NCI-H82 (cell line): ENCODE results near the gene OR10G3.

Source experiments
- DNase-seq: peaks from one replicate; lab custom pipeline; 2025; lab: John Stamatoyannopoulos, UW

The OR10G3 gene

DNA sequence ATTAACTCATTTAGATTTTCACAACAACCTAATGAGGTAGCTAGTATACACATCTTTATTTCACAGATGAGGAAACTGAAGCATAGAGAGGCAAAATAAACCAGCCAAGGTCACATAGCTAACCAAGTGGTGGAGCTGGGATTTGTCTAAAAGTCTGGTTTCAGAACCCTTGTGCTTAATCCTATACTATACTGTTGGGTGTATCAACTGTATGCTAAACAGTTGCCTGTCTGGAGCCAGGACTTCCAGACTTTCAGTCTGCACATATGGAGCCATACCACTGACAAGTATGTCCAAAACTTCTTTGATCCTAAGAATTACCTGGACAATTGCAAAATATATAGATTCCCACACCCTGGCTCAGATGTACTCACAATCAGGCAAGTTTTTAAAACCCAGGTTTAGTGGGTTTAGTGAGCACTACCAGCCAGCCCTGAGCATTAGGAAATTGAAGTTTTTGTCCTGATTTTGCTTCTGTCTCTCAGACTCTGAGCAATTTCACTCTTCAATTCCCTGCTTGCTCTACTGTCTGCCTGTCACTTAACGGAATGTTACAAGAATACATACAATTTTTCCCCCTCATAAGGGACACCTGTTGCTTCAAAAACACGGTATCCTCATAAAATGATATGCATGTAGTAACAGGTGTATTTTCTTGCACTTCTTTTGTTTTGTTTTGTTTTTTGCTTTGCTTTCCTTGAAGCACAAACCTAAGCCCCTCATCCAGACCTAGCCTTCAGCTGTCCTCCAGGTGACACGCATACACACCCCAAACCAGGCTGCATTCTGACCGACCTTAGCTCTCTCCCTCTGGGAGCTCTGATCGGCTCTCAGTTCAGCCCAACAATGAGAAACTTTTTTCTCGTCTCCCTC lies 44.1 kb downstream of the OR10G3 start:
- DNase-seq, result no peak

DNA sequence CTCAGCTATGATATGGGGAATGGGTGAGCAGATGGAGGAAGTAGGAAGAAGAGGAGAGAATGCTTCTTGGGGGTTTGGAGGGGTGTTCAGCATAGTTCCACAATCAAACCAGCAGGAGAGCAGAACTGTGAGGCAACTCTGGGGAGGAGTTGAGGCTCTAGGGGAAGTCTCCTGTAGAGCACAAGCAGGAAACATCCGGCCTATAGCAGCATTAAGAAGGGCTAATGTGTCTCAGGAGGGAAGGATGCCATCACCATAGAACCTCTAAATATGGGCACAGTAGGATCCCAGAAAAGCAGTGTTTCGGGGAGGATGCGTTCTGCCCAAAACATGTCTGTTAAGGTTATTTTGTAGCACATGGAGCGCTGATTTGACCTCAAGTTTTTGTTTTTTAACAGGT lies 45.3 kb downstream of the OR10G3 start:
- no peak for DNase-seq

DNA sequence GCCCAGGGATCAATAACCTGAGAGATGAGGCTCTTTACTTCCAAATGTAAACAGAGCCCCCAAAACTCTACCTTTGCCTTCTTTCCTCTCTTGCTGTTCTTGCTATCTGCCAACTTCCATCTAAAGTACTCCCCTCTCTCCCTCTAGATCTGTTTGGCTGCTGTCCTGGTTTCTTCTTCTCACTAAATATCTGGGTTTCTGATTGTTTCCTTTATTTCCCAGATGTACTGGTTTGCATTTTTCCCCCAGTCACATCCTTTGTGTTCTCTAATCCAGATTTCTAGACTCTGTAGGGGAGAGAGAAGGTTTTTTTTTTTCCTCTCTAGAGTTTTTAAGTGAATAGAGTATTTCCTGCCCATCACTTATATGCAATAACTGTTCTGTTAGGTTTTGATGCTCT lies 46.6 kb downstream of the OR10G3 start:
- DNase-seq, result no peak

DNA sequence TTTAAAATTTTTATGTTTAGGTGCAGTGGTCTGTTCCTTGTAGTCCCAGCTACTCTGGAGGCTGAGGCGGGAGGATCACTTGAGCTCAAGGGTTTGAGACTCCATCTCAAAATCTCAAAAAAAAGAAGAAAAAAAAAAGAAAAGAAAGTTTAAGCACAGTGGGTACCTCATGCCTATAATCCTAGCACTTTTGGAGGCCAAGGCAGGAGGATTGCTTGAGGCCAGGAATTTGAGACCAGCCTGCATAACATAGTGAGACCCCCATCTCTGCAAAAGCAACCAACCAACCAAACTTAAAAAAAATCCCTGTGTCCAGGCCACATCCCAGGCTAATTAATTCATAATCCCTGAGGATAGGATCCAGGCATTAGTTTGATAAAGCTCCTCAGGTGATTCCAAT lies 50.4 kb downstream of the OR10G3 start:
- DNase-seq, result no peak

DNA sequence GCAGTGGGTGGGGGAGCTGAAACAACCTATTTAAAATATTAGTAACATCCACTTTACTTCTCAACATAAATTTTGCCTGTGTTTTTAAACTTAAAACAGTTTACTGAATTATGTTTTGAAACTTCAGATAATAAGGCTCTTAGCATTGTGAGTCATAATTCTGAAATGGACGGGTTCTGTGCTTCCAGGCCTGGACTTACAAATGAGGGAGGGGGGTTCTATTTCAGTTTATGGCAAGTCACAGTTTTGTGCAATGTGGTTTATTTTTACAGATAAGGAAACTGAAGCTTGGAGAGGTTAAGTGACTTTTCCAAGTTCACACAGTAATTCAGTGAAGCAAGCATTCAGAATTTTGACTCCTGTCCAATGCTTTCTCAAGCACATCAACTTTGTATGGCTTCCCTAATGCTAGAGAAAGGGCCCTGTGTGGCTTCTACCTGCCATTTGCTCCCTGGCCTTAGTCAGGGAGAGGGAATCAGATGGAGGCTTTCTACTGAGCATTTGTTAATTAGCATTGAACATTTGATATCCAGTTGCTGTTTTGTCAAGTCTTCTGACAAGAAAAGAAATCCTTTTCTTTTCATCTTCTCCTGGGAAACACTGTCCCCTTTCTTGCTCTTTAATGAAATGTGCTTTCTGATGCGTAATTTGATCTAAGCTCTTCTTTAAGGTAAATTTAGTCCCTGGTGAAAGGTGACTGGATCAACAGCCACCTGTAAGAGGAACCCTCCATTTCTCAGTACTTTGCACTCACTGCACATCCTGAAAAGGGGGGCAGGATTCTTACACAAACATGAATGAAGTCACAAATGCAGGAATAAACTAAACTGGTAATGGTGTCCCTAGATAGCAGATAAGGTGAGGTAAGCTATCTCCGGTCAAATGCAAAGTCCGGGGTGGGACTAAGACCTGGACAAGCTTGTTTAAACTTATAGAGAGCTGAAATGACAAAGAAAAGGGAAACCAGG lies 51.2 kb downstream of the OR10G3 start:
- no peak for DNase-seq

DNA sequence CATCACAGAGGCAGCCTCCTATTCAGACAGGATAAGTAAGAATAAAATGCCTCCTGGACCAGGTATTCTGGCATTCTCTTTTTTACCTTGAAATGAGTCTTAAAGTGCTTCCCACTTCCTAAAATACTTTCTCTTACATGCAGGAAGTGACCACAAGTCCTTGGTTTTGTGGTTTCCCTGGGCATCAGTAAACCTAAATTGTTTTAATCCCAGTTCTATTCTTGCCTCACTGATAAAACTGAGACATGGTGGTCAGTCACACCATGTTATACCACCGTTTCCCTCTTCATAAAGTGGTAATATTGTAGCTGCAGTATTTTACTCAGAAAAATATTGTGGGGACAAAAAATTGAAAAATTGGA lies 52.6 kb downstream of the OR10G3 start:
- DNase-seq, result no peak

DNA sequence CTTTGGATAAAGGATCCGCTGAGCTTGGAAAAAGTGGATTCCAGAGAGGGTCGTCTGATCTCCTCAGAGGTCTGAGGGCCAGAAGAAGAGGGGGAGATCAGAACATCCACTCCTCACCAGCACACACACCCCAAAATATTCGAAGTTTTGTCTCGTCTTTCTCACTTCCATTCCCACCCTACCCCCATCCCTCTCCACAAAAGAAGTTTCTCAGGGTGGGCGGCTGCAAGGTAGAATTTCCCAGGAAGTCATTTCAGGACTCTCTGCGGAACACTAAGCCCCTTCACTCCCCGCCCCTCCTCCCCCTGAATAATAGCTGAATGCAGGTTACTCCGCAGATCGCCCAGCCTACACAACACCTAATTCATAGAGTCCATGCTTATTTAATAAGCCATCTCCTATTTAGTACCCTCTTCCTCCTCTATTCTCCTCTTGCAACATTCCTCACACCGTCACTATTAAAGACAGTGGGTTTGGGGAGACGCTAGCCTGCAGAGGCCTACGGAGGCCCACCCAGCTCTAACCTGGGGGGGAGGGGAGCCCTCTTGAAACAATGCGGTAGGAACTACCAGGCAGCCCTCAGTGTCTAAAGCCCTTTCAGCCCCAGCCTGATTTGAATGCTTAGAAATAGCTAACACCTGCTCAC lies 53.1 kb downstream of the OR10G3 start:
- DNase-seq, result peak; percentile 72

DNA sequence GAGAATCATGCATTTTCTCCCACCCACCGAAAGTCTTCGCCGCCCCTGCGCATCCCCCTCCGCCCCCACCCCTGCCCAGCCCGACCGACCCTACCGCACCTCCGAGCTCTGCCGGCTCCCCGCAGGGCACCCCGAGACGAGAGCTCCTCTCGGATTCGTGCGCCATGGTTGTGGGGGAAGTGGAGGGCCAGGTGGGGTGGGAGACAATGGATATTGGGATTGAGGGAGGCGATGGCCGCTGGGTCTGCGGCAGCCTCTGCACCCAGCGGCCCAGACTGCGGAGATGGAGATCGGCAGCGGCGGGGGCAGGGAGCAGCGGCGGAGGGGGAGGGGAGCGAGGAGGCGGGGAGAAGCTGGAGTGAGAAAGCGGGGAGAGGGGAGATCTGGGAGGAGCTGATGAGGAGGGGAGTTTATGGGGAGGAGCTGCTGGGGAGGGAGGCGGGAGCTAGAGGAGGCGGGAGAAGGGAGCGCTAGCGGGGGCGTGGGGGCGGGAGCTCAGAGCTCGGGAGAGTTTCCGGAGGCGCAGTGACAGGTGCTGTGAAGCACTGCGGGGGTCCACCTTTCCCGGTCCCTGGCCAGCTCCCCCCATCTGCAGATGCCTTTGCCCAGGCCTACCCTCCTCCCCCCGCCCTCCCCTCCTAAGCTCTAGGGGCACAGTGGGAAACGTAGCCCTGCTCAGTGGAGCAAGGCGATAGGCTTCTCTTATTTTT lies 53.8 kb downstream of the OR10G3 start, which contains the start of gene SALL2:
TSS of gene SALL2 (minus strand) at position 385 of the 710 bp plus-strand sequence. CDS start at position 166, 219 bp downstream.
- peak; percentile 97 for DNase-seq

DNA sequence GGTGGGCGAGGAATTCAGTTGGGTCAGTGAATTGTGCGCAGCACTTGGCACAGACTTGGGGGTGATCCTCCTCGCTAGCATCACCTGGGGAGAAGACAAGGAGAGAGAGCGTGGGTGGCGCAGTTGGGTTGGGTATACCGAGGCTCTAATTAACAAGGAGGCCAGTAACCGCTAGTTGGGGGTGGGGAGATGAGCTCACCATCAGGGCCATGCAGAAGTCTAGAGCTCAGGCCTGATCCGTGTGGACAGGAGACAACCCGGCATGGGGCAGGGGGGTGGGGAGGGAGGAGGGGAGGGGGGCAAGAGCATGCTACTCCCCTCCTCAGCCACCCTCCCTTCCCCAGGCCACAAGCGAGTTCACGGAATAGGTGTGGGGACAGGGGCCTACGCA lies 54.3 kb downstream of the OR10G3 start:
- peak; percentile 61 for DNase-seq

DNA sequence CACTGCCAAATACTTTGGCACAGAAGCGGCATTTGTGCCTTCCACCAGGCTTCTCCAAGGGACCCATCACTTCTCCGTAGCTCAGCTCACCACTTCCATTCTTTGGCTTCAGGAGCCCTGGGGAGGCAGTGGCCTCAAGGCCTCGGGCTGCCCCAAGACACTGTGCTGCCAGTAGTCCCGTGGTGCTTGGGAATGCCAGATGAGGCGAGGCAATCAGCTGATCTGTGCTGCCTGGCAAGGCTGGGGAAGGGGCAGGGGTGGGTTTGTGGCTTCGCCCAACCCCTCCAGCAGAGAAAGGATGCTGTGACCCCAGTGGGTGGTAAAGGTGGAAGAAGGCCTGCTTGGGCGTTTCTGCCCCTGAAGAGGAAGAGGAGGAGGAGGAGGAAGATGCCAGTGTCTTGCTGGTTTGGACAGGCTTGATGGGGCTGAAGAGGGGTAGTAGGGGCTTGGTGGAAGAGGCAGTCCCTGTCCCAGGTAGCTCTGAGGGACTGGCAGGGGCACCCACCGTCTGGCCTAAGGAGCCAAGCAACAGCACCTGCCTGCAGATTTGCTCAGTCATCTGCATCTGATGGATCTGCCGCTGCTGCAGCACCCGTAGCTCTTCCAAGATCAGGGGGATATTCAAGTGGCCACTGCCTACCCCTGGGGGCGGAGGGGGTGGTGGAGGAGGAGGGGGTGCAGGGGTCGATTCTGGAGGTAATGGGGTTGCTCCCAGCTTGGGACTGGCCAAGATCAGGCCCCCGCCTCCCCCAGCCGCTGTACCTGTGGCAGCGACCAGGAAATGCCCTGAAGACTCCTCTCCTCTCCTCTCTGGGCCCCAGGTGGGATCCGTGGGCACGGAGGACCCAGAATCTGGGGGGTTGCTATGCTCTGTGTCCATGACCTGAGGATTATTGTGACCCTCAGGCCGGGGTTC lies 55.0 kb downstream of the OR10G3 start:
- no peak for DNase-seq

DNA sequence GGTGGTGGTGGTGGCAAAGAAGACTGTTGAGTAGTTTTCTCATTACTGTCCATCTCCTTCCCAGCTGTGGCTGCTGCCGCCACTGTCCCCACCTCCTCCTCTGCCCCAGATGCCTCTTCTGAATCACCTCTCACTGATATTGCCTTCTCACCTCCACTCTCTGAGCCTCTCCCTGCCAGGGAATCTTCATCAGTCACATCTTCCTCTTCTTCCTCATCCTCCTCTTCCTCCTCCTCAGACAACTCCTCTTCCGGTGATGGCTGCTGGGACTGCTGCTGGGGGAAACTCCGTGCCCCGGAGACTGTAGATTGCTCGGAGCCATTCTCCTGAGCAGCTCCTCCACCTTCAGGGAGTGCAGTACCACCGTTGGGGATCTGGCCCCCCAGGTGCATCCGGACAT lies 56.7 kb downstream of the OR10G3 start:
- DNase-seq, result no peak

DNA sequence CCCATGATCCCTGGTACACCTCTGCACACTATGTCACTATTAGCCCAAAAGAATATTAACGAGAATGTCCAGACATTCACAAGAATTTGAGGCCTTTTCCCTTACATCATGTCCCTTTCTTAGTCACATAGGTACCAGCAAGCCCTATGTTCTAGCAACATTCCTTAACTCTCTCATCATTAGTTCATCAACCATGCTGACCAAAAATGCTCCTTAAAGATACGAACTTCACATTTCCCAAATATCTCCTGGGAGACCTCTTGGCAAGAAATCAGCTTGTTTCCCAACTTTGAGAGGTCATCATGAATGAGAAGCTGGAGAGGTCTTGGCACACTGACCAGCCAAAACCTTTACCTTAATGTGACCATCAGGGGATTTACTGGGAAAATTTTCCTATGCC lies 58.4 kb downstream of the OR10G3 start:
- DNase-seq, result no peak

DNA sequence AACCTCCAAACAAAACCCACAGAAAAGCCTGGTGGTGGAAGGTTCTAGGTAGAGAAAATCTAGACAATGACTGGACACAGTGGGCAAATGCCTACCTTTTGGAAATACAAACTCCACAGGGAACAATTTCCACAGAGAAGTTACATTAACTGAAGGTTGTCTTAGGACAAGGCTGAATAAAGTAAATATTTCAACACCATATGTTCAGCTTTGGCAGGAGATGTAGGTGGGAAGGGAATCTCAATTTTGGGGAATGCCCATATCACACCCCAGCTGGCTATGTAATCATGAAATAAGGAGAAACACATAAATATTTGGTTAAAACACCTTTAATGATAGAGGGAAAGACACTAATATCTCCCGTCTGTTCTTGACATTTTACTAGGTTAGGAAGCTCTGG lies 59.1 kb downstream of the OR10G3 start:
- DNase-seq, result no peak

DNA sequence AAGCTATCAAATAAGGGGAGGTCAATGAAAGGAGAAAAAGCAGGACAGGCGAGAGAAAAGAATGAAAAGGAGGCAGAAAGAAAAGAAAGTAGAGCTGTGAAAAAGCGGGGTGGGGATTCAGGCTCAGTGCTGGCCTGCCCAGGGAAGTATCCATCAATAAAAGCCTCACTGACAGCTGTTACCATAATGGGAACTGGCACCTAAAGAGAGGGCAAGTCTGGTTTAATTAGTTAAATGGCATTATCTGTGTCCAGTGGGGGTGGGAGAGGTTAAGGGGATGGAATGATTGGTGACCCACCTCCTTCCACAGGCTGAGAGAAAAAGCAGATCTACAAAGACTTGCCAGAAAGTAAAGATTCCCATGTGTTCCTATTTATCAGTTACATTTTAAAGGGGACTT lies 61.2 kb downstream of the OR10G3 start:
- peak; percentile 88 for DNase-seq
